Temporal lobe (tissue), 1 donor: ENCODE data around the gene CEP164. TPM values are rescaled to one million over a fixed set of nuclear protein-coding genes. Genes with fewer than 3 reads are reported as not detected.

ENCODE experiments used
- total RNA-seq: library from RNA; depleted of rRNA; stranded (reverse); fragments of >200 nt; gene quantifications from one replicate; pipeline ENCODE4 v1.2.3, GENCODE V29; 2014

Gene CEP164
- total RNA-seq, 1 donor from 2014 or later: 11.8 TPM

Other genes starting within 250 kb of the CEP164 start
- gene SIK3, start 229.4 kb upstream of the CEP164 start, total RNA-seq: 21.6 TPM
- gene PAFAH1B2, start 183.6 kb upstream of the CEP164 start, total RNA-seq: 142 TPM
- gene SIDT2, start 149.1 kb upstream of the CEP164 start, total RNA-seq: 11.3 TPM
- 13.0 TPM for gene TAGLN, start 128.5 kb upstream of the CEP164 start, total RNA-seq
- gene PCSK7, start 95.8 kb upstream of the CEP164 start, total RNA-seq: 17.0 TPM
- gene RNF214, start 95.2 kb upstream of the CEP164 start, total RNA-seq: 14.8 TPM
- gene BACE1-AS, start 36.5 kb upstream of the CEP164 start, total RNA-seq: 6.9 TPM
- 30.7 TPM for gene BACE1, start 11.6 kb upstream of the CEP164 start, total RNA-seq